Measurements from ENCODE around the gene GALNT17.

- TF ChIP-seq CTCF (IDR thresholded peaks at IDR 0.05) (no peak), POLR2A (IDR thresholded peaks at IDR 0.05) (no peak)
These were observed 5.5 kb downstream of the GALNT17 start for GRCh38 chr7:71137479-71137878.
